ENCODE results near the gene MYL2. TPM values are rescaled to one million over a fixed set of nuclear protein-coding genes. Genes with fewer than 3 reads are reported as not detected.

The MYL2 gene
- total and polyA plus RNA-seq, 10 of the 15 experiments (the other 5 are each of a cell fraction or from before 2014, with no cell fraction given) = 0.08 to 1.8 (median 0.57) TPM; not detected in 1

- no peaks in the 10 kb centered on the region for H3K9me3 ChIP-seq (replicated peaks; ENCODE audit: control insufficient read depth, insufficient read depth, low read length)
- H3K79me2 ChIP-seq (ENCODE audit: control insufficient read depth, insufficient read depth, low read length) = no peaks in the 10 kb centered on the region
- DNase-seq (ENCODE audit: low read depth, low spot score) (no peak), FAIRE-seq (no peak), ATAC-seq (no peak)
- SMC1A ChIA-PET (ENCODE audit: uncharacterized antibody, unreplicated experiment) = interaction anchor here (1.1 to 3.2 kb wide), 17 partner anchors 10 to 405 kb away, joined by 3 to 15 read pairs (median 4); no protein-coding TSS in a partner anchor
- H4K20me1 ChIP-seq (ENCODE audit: control insufficient read depth, insufficient read depth) = no peaks in the 10 kb centered on the region
- in situ Hi-C loops (cut with MboI) (loop anchor here (5.0 kb wide), 1 partner anchor 416 kb away; no protein-coding TSS in a partner anchor), intact Hi-C loops (cut with micrococcal nuclease; ENCODE audit: unreplicated experiment) (no loop called here)
- H3K9ac ChIP-seq (ENCODE audit: control insufficient read depth, insufficient read depth, low read length) = no peak overlapping the region
- H2AFZ ChIP-seq (ENCODE audit: control insufficient read depth, low read depth, low read length) = no peak overlapping the region; the same call in 1 of the 2 replicates
- H3K4me2 ChIP-seq (ENCODE audit: control insufficient read depth, insufficient read depth) = no peak overlapping the region
- CTCF ChIA-PET = interaction anchor here (0.6 to 6.4 kb wide), 18 partner anchors 9 to 418 kb away, joined by 3 to 80 read pairs (median 8); no protein-coding TSS in a partner anchor
- no peak overlapping the region for H3K4me3 ChIP-seq
- POLR2A ChIA-PET = interaction anchor here (1.1 kb wide), 1 partner anchor 33 kb away, joined by 3 read pairs; no protein-coding TSS in a partner anchor
- RAD21 ChIA-PET (ENCODE audit: unreplicated experiment) = interaction anchor here (1.0 to 2.2 kb wide), 9 partner anchors 9 to 416 kb away, joined by 3 to 14 read pairs (median 5); no protein-coding TSS in a partner anchor
- H3K27ac ChIP-seq (ENCODE audit: control insufficient read depth, insufficient read depth) = no peak overlapping the region
- no TSS peak for BruUV-seq (replicated peaks)
- WGBS (ENCODE audit: insufficient coverage, insufficient replicate concordance, low lambda C conversion rate, missing lambda C conversion rate) = 39% methylated on average over 3 of the region's 3 CpGs
- no peaks in the 10 kb centered on the region; a peak in 1 of 4 replicates for H3K27me3 ChIP-seq (replicated peaks in 1 of 2; ENCODE audit: control insufficient read depth in 2 of 2, insufficient read depth in 2 of 2, low read length in 1 of 2)
- H3K36me3 ChIP-seq (ENCODE audit: control insufficient read depth in 2 of 2, insufficient read depth in 2 of 2, low read length in 1 of 2) = no peaks in the 10 kb centered on the region
- no peaks in the 10 kb centered on the region for H3K4me1 ChIP-seq (ENCODE audit: control insufficient read depth, insufficient read depth, low read length)
- no peak for TF ChIP-seq GABPA (IDR thresholded peaks at IDR 0.05; ENCODE audit: low read depth)
- no peak for TF ChIP-seq SIN3A (IDR thresholded peaks at IDR 0.05; ENCODE audit: low read depth, low read length)
- TF ChIP-seq, protein P1, sequence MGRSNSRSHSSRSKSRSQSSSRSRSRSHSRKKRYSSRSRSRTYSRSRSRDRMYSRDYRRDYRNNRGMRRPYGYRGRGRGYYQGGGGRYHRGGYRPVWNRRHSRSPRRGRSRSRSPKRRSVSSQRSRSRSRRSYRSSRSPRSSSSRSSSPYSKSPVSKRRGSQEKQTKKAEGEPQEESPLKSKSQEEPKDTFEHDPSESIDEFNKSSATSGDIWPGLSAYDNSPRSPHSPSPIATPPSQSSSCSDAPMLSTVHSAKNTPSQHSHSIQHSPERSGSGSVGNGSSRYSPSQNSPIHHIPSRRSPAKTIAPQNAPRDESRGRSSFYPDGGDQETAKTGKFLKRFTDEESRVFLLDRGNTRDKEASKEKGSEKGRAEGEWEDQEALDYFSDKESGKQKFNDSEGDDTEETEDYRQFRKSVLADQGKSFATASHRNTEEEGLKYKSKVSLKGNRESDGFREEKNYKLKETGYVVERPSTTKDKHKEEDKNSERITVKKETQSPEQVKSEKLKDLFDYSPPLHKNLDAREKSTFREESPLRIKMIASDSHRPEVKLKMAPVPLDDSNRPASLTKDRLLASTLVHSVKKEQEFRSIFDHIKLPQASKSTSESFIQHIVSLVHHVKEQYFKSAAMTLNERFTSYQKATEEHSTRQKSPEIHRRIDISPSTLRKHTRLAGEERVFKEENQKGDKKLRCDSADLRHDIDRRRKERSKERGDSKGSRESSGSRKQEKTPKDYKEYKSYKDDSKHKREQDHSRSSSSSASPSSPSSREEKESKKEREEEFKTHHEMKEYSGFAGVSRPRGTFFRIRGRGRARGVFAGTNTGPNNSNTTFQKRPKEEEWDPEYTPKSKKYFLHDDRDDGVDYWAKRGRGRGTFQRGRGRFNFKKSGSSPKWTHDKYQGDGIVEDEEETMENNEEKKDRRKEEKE (IDR thresholded peaks at IDR 0.05) = no peak
- TF ChIP-seq FOS (IDR thresholded peaks at IDR 0.05; ENCODE audit: borderline replicate concordance, extremely low read depth, insufficient read length) = no peak
- no peak for TF ChIP-seq ZBTB4 (CRISPR knock-in tag; IDR thresholded peaks at IDR 0.05)
- no peak for TF ChIP-seq NKRF (conservative IDR thresholded peaks at IDR 0.05)
- TF ChIP-seq RELB (IDR thresholded peaks at IDR 0.05; ENCODE audit: low read depth) = no peak
- TF ChIP-seq HCFC1 (IDR thresholded peaks at IDR 0.05; ENCODE audit: low read length) = no peak
Observed at GRCh38 chr12:110896559-110896958, 23.8 kb downstream of the MYL2 start.

Data from GM12878 (cell line).